Ovary (tissue), 9 donors: Measurements from ENCODE around the gene IL17B. TPM values are rescaled to one million over a fixed set of nuclear protein-coding genes. Genes with fewer than 3 reads are reported as not detected.

Experiments
- DNase-seq, 5 donors: peaks; one replicate each; pipeline ENCODE4 v3.0.0-alpha.2; 2019 to 2020
- H3K27ac ChIP-seq, 2 donors: fragments of 200-600 bp; one replicate each; pipeline versions ENCODE4 v1.5.1 to v1.8.0; 2019 to 2022
- H3K27me3 ChIP-seq: fragments of 200-600 bp; one replicate; pipeline ENCODE4 v1.8.0; 2022
- H3K36me3 ChIP-seq: fragments of 200-600 bp; sonication (generic); one replicate; pipeline ENCODE4 v1.5.1; 2019
- H3K4me1 ChIP-seq: one replicate; pipeline ENCODE4 v1.8.1; 2013; ENCODE audit warnings: mild to moderate bottlenecking, moderate library complexity; ENCODE audit not compliant: insufficient read depth
- H3K4me3 ChIP-seq: fragments of 200-600 bp; sonication (generic); one replicate; pipeline ENCODE4 v1.5.1; 2017
- H3K9me3 ChIP-seq, 2 donors: fragments of 200-600 bp in 1 of 2; sonication (generic) in 1 of 2; one replicate each; pipeline versions ENCODE4 v1.5.1 to v1.8.1; 2013 to 2019; ENCODE audit warnings: mild to moderate bottlenecking in 1 of 2, moderate library complexity in 1 of 2
- EP300 ChIP-seq: sonication (generic); formaldehyde crosslinking; IDR thresholded peaks from one replicate; pipeline ENCODE4 v1.6.1; 2017; ENCODE audit warnings: antibody characterized with exemption
- POLR2A ChIP-seq: fragments of 450-650 bp; IDR thresholded peaks from one replicate; pipeline ENCODE4 v1.6.1; 2017; ENCODE audit warnings: antibody characterized with exemption, mild to moderate bottlenecking, moderate library complexity
- WGBS, 3 donors: extraction: QIAGEN DNeasy Blood & Tissue Kit in 1 of 3; methylation state at CpG; one replicate each; pipeline versions ENCODE4 v1.1.5 to v1.1.7; 2013 to 2017; 5-methylcytosine and 5-hydroxymethylcytosine counted together
- intact Hi-C, 4 donors: fragments of 100-400 bp; cut with DNase I; formaldehyde crosslinking; loops; one replicate each; pipeline versions ENCODE4 v1.11.0 to v1.15.1; 2022 to 2023
- polyA plus RNA-seq, 2 donors: library from polyadenylated mRNA; stranded (reverse); fragments of 200-250 nt in 1 of 2; fragments of 350-450 nt in 1 of 2; fragmentation: Illumina TruSeq in 1 of 2; extraction: RNeasy Lipid Tissue Mini Kit (QIAGEN cat#74804) in 1 of 2; gene quantifications; one replicate each; pipeline ENCODE4 v1.2.3, GENCODE V29; 2013 to 2014
- total RNA-seq, 7 donors: library from RNA; depleted of rRNA in 2 of 7; stranded (reverse); fragments of >200 nt in 2 of 7; fragmentation: NEBNext Ultra II Directional in 3 of 7; extraction: Animal tissue kit (Norgen Biotek cat#: 25700) in 3 of 7; gene quantifications; one replicate each; pipeline versions ENCODE4 v1.1.0 to v1.2.4, GENCODE V29; 2016 to 2023
- TF ChIP-seq, protein P1 (sequence below), 3 donors: fragments of 450-650 bp in 2 of 3; fragments of 200-600 bp in 1 of 3; IDR thresholded peaks; one replicate each; pipeline versions ENCODE4 v1.5.1 to v1.8.0; 2016 to 2022; ENCODE audit warnings: antibody characterized with exemption in 3 of 3, mild to moderate bottlenecking in 1 of 3
- donor health status: DM: no; HTN: no; CAD: no; lungs with moderate emphysema.
- donor health status: DM: no; HTN: no; CAD: no.
- donor health status: Bipolar disorder and iron deficiency.
- donor health status: DM: yes; HTN: yes; CAD: no.
- donor health status: DM: no; HTN: no; CAD: no.
- donor health status: DM: yes; HTN: yes; CAD: no.

The IL17B gene
- total and polyA plus RNA-seq, 9 donors, result 0.47 to 1.7 (median 0.54) TPM; not detected in 6

GRCh38 chr5:149356391-149356790, 22.7 kb downstream of the IL17B start:
- Histone ChIP-seq H3K27ac (no peak overlapping the region), H3K36me3 (no peaks in the 10 kb centered on the region), H3K4me1 (peaks cover 2% of the 10 kb centered on the region), H3K27me3 (no peaks in the 10 kb centered on the region), H3K4me3 (no peak overlapping the region), H3K9me3 (no peaks in the 10 kb centered on the region)
- no peak for DNase-seq
- 91 to 94% (median 91%) methylated on average over 8 of the region's 8 CpGs for WGBS, 3 donors
- intact Hi-C loops, result no loop called here
- no peak for TF ChIP-seq EP300
- TF ChIP-seq POLR2A, result no peak
- TF ChIP-seq, protein P1, sequence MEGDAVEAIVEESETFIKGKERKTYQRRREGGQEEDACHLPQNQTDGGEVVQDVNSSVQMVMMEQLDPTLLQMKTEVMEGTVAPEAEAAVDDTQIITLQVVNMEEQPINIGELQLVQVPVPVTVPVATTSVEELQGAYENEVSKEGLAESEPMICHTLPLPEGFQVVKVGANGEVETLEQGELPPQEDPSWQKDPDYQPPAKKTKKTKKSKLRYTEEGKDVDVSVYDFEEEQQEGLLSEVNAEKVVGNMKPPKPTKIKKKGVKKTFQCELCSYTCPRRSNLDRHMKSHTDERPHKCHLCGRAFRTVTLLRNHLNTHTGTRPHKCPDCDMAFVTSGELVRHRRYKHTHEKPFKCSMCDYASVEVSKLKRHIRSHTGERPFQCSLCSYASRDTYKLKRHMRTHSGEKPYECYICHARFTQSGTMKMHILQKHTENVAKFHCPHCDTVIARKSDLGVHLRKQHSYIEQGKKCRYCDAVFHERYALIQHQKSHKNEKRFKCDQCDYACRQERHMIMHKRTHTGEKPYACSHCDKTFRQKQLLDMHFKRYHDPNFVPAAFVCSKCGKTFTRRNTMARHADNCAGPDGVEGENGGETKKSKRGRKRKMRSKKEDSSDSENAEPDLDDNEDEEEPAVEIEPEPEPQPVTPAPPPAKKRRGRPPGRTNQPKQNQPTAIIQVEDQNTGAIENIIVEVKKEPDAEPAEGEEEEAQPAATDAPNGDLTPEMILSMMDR (IDR thresholded peaks at IDR 0.05), result no peak

DNA sequence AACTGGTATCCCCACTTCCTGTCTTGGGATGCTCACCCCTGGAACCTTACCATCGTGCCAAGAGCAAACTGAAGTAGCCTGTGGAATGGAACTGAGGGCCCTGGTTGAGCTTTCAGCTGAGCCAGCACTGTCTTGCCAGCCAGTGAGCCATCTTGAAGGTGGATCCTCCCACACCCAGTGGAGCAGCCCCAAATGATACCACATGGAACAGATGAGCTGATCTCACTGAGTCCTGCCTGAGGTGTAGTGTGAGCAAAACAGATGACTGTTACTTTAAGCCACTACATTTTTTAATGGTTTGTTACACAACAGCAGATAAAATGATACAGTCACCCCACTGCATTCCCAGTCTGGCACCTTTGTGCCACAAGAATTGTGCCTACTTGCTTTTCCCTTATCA, 23.4 kb downstream of the IL17B start:
- H3K27me3 ChIP-seq, result no peaks in the 10 kb centered on the region
- H3K9me3 ChIP-seq, result no peaks in the 10 kb centered on the region
- intact Hi-C loops, result no loop called here
- WGBS, 3 donors, result 78 to 95% (median 89%) methylated on average over 1 of the region's 1 CpG
- DNase-seq, result no peak
- H3K4me1 ChIP-seq, result peaks cover 2% of the 10 kb centered on the region
- H3K27ac ChIP-seq, result no peak overlapping the region
- H3K4me3 ChIP-seq, result no peak overlapping the region
- no peaks in the 10 kb centered on the region for H3K36me3 ChIP-seq
- TF ChIP-seq POLR2A, result no peak
- no peak for TF ChIP-seq EP300
- TF ChIP-seq, protein P1 (IDR thresholded peaks at IDR 0.05), result no peak

DNA sequence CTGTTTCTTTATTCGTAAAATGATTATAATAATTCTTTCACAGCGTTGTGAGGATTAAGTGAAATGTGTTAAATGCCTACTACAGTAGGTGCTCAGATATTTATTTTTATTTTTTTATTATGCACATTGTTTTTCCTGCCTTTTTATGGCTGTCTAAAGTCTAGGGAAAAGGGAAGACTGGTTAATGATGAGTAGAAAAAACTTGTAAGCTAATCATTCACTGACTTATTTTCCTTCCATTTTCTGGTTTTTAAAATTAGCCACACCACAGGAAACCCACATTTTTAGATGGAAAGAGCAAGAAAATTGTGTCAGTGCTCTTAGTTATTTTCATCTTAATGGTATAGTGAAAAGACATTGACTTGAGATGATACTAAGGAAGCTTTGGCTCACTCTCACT, 25.2 kb downstream of the IL17B start:
- no peak for DNase-seq
- intact Hi-C loops, result no loop called here
- TF ChIP-seq, protein P1 (IDR thresholded peaks at IDR 0.05), result no peak
- no peak for TF ChIP-seq POLR2A
- TF ChIP-seq EP300, result no peak
- 88 to 96% (median 92%) methylated on average over 2 of the region's 2 CpGs for WGBS, 3 donors
- H3K4me3 ChIP-seq, result no peak overlapping the region
- no peak overlapping the region for H3K27ac ChIP-seq
- H3K9me3 ChIP-seq, result no peaks in the 10 kb centered on the region
- no peaks in the 10 kb centered on the region for H3K27me3 ChIP-seq
- H3K36me3 ChIP-seq, result no peaks in the 10 kb centered on the region
- H3K4me1 ChIP-seq, result peaks cover 2% of the 10 kb centered on the region

GRCh38 chr5:149352169-149352568, 26.9 kb downstream of the IL17B start:
- no peak overlapping the region for H3K27ac ChIP-seq
- no peak for DNase-seq
- no peak overlapping the region for H3K4me3 ChIP-seq
- H3K9me3 ChIP-seq, result no peaks in the 10 kb centered on the region
- H3K4me1 ChIP-seq, result no peaks in the 10 kb centered on the region
- WGBS, 3 donors, result 79 to 87% (median 83%) methylated on average over 4 of the region's 4 CpGs
- H3K27me3 ChIP-seq, result no peaks in the 10 kb centered on the region
- intact Hi-C loops, result no loop called here
- no peaks in the 10 kb centered on the region for H3K36me3 ChIP-seq
- TF ChIP-seq EP300 (no peak), POLR2A (no peak)
- TF ChIP-seq, protein P1 (IDR thresholded peaks at IDR 0.05), result no peak

- H3K36me3 ChIP-seq, result no peaks in the 10 kb centered on the region
Observed at GRCh38 chr5:149349382-149349781, 29.7 kb downstream of the IL17B start.

More at GRCh38 chr5:149349382-149349781, 29.7 kb downstream of the IL17B start:
- H3K4me1 ChIP-seq, result peaks cover 3% of the 10 kb centered on the region
- H3K27ac ChIP-seq, result no peak overlapping the region
- TF ChIP-seq, protein P1 (IDR thresholded peaks at IDR 0.05), result no peak
- TF ChIP-seq POLR2A (no peak), EP300 (no peak)
- no peak for DNase-seq
- H3K9me3 ChIP-seq, result no peaks in the 10 kb centered on the region
- no peak overlapping the region for H3K4me3 ChIP-seq
- 90 to 95% (median 93%) methylated on average over 4 of the region's 4 CpGs for WGBS, 3 donors
- no peaks in the 10 kb centered on the region for H3K27me3 ChIP-seq
- intact Hi-C loops, result no loop called here
